Upper lobe of right lung (tissue), 1 donor: Measurements from ENCODE around the gene NPHP4. TPM values are rescaled to one million over a fixed set of nuclear protein-coding genes. Genes with fewer than 3 reads are reported as not detected.

ENCODE experiments used
- ATAC-seq: fragments of 200-7000 bp; cut with Tn5 transposase; one replicate; pipeline ENCODE4 v1.9.1; 2020; ENCODE audit warnings: mild to moderate bottlenecking, moderate library complexity
- DNase-seq: peaks from one replicate; pipeline ENCODE4 v3.0.0-alpha.2; 2020
- H3K27ac ChIP-seq: fragments of 200-600 bp; one replicate; pipeline ENCODE4 v1.8.0; 2022
- H3K27me3 ChIP-seq: fragments of 200-600 bp; one replicate; pipeline ENCODE4 v1.8.0; 2022; ENCODE audit warnings: mild to moderate bottlenecking
- H3K36me3 ChIP-seq: fragments of 200-600 bp; one replicate; pipeline ENCODE4 v1.8.0; 2022
- H3K4me1 ChIP-seq: fragments of 200-600 bp; one replicate; pipeline ENCODE4 v1.8.0; 2022
- H3K4me3 ChIP-seq: fragments of 200-600 bp; one replicate; pipeline ENCODE4 v1.8.0; 2022; ENCODE audit warnings: mild to moderate bottlenecking
- H3K9me3 ChIP-seq: fragments of 200-600 bp; one replicate; pipeline ENCODE4 v1.8.0; 2022
- intact Hi-C: fragments of 100-400 bp; cut with DNase I; formaldehyde crosslinking; loops from one replicate; pipeline ENCODE4 v1.11.0; 2022
- total RNA-seq: library from RNA; stranded (reverse); fragmentation: NEBNext Ultra II Directional; extraction: Animal tissue kit (Norgen Biotek cat#: 25700); gene quantifications from one replicate; pipeline ENCODE4 v1.2.1, GENCODE V29; 2021
- TF ChIP-seq, protein P1 (sequence below): fragments of 200-600 bp; IDR thresholded peaks from one replicate; pipeline ENCODE4 v1.8.0; 2022; ENCODE audit warnings: antibody characterized with exemption
- donor health status: DM: no; HTN: yes; CAD: no; lungs with severe emphysema.

NPHP4 gene
- total RNA-seq, 1 donor from 2014 or later: 14.6 TPM

DNA sequence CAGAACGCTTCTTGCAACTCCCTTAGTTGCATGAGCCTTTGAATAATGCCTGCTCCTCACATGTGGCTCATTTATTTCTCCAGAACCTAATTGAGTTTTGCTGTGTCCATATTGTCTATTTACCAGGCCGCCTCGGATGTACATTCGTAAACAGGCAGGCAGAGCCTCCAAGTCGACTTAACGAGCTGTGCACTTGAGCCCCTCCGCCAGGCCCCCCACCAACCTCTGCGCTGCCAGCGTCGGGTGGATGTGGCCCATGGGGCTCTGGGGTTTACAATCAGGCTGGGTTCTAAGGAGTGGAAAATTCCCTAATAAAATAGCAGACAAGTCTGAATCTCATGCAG lies 106.1 kb downstream of the NPHP4 start:
- ATAC-seq (no peak), DNase-seq (no peak)
- TF ChIP-seq, protein P1, sequence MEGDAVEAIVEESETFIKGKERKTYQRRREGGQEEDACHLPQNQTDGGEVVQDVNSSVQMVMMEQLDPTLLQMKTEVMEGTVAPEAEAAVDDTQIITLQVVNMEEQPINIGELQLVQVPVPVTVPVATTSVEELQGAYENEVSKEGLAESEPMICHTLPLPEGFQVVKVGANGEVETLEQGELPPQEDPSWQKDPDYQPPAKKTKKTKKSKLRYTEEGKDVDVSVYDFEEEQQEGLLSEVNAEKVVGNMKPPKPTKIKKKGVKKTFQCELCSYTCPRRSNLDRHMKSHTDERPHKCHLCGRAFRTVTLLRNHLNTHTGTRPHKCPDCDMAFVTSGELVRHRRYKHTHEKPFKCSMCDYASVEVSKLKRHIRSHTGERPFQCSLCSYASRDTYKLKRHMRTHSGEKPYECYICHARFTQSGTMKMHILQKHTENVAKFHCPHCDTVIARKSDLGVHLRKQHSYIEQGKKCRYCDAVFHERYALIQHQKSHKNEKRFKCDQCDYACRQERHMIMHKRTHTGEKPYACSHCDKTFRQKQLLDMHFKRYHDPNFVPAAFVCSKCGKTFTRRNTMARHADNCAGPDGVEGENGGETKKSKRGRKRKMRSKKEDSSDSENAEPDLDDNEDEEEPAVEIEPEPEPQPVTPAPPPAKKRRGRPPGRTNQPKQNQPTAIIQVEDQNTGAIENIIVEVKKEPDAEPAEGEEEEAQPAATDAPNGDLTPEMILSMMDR: no peak
- Histone ChIP-seq H3K9me3 (no peaks in the 10 kb centered on the region), H3K27me3 (no peaks in the 10 kb centered on the region), H3K27ac (no peak overlapping the region), H3K36me3 (no peaks in the 10 kb centered on the region), H3K4me3 (no peak overlapping the region), H3K4me1 (no peaks in the 10 kb centered on the region)
- intact Hi-C loops: no loop called here

DNA sequence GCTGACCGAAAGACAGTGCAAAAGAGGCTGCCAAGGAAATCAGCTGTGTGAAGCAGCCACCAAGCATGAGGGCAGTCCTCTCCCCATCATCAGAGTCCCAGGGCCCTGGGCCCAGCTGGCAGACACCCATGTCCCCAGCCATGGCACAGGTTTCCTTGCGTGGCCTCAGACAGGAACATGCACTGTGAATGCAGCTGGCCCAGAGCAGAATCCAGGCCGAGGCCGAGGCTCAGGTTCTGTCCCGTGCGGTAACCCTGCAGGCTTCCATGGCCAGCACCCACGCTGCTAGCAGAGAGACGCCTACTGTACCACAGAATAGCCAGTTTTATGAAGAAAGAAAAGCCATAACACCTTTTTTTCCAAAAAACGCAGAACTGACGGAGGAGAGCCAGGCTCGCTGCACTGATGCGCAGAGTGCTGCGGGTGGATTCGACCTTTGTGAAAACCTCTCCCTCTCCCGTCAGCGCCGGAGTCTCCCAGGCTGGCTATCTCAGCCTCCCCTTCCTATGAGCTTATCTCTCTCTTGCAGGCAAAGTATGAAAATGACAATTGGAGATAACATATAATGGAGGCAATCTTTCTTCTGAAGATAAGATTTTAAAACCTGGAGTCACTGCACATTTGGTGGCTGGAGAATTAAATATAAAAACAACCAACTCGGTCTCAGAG lies 106.6 kb downstream of the NPHP4 start:
- intact Hi-C loops: no loop called here

DNA sequence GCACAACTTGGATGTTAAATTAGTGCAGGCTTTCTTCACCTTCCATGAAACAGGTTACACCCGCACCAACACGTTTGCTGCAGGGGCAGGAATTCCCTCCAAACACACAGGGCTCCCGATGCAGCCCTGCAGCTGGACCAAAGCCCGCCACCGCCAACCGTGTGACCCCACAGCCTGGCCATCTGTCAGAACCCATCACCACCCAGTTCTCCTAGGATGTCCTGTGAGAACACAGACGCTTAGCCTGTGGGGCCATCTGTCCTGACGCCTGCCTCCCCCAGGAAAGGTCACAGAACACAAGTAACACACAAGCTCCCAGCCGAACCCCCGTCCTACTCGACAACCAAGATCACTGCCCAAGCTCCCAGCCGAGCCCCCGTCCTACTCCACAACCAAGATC lies 108.1 kb downstream of the NPHP4 start:
- Histone ChIP-seq H3K4me1 (no peaks in the 10 kb centered on the region), H3K27ac (no peak overlapping the region), H3K4me3 (no peak overlapping the region), H3K36me3 (peaks cover 4% of the 10 kb centered on the region), H3K9me3 (no peaks in the 10 kb centered on the region), H3K27me3 (no peaks in the 10 kb centered on the region)
- intact Hi-C loops: no loop called here
- DNase-seq (no peak), ATAC-seq (no peak)
- TF ChIP-seq, protein P1: no peak

More for the DNA sequence above, 106.6 kb downstream of the NPHP4 start:
- ATAC-seq (no peak), DNase-seq (no peak)
- H3K27me3 ChIP-seq: no peaks in the 10 kb centered on the region
- H3K4me3 ChIP-seq: no peak overlapping the region
- no peak overlapping the region for H3K27ac ChIP-seq
- H3K4me1 ChIP-seq: no peaks in the 10 kb centered on the region
- no peaks in the 10 kb centered on the region for H3K9me3 ChIP-seq
- no peaks in the 10 kb centered on the region for H3K36me3 ChIP-seq
- TF ChIP-seq, protein P1: no peak

DNA sequence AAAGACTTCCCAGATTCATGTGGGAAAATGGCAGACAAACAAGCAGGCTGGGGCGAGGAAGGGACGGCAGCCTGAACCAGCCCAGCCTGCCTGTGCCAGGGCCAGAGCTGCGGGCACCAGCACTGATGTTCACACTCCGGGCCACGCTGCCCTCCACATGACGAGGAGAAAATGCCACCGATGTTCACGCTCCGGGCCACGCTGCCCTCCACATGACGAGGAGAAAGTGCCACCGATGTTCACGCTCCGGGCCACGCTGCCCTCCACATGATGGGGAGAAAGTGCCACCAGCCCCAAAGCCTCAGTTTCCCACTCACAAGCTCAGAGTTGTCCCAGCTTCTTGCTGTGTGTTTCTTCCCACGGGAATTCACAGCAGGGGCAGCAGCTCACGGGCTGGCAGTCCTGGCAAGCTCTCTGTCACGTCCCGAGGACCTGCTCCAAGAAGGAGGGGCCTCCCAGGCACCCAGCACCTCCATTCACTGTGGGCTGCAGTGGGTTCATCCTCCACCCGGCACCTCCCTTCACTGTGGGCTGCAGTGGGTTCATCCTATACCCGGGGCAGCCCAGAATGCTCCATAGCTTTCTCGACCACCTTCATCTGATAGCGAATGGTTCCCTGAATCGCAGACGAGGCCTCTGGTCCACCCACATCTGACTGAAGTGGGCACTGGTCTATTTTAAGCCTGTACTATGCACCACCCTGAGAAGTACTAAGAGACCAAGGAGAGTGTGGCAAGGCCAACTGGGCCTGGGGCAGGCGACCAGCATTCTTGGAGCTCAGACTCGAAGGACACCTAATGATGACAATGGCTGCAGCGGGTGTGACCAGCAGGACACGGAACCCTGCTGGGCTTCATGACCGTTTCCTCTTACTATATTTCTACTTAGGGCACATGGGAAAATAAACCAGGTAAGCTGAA lies 108.8 kb downstream of the NPHP4 start:
- Histone ChIP-seq H3K36me3 (peaks cover 10% of the 10 kb centered on the region), H3K4me3 (no peak overlapping the region), H3K9me3 (no peaks in the 10 kb centered on the region), H3K27ac (no peak overlapping the region), H3K27me3 (no peaks in the 10 kb centered on the region), H3K4me1 (no peaks in the 10 kb centered on the region)
- ATAC-seq: no peak
- TF ChIP-seq, protein P1: no peak
- DNase-seq: no peak
- intact Hi-C loops: no loop called here

DNA sequence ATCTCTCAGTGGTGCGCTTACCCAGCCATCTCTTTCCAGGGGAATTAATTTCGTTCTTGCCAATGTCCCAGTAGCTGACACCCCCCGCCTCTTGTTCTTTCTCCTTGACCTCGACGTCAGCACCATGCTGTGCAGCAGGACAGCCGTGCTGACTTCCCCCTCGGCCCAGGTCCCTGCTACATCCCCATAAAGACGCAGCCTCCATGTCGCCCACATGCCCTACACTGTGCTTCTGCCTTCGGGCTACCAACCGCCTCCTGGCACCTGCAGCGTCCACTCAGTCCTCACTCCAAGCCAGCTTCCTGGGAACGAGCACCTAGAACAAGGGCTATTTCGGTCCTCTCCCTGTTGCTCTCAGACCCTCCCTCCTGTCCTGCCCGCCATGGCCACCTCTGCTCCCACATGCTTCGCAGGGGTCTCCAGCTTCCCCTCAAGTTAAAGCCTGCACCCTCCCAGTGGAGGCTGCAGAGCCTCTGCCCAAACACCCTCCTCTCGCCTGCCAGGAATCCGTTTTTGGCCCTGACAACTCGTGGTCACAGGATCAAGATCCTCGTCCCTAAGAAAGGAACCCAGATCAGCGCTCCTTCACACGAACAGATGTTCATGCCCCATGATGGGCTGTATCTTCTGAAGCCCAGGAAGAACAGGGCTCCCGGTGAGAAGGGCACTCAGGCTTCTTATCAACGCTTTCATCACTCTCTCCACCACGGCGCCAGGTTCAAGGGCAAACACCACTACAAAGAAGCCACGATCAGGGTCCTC lies 109.7 kb downstream of the NPHP4 start:
- H3K4me1 ChIP-seq: no peaks in the 10 kb centered on the region
- no peaks in the 10 kb centered on the region for H3K27me3 ChIP-seq
- DNase-seq: no peak
- TF ChIP-seq, protein P1: no peak
- peaks cover 10% of the 10 kb centered on the region for H3K36me3 ChIP-seq
- H3K27ac ChIP-seq: no peak overlapping the region
- H3K9me3 ChIP-seq: no peaks in the 10 kb centered on the region
- intact Hi-C loops: no loop called here
- no peak overlapping the region for H3K4me3 ChIP-seq
- no peak for ATAC-seq
